Measurements from ENCODE around the gene OTOP3.

OTOP3 gene

GRCh38 chr17:74990581-74991105, 54.9 kb downstream of the OTOP3 start:
- DNase-seq: no peak

- DNase-seq: no peak
Observed at GRCh38 chr17:74992223-74992622, 56.5 kb downstream of the OTOP3 start.

GRCh38 chr17:74994440-74994839, 58.7 kb downstream of the OTOP3 start:
- no peak for DNase-seq

GRCh38 chr17:74995847-74996246, 60.1 kb downstream of the OTOP3 start:
- no peak for DNase-seq

GRCh38 chr17:74998783-74999182, 63.1 kb downstream of the OTOP3 start:
- DNase-seq: no peak

GRCh38 chr17:74999523-74999922, 63.8 kb downstream of the OTOP3 start:
- DNase-seq: no peak
